Superior temporal gyrus (tissue), 1 donor: ENCODE results near the gene DISP1.
"Not testable (repeated sequence)": the region's sequence is repeated elsewhere in the genome, so short reads cannot be mapped to it uniquely, and the experiment has no call there.

Source experiments
- DNase-seq: peaks from one replicate; pipeline ENCODE4 v3.0.0-alpha.2; 2016; ENCODE audit errors: extremely low spot score

The DISP1 gene

GRCh38 chr1:222792744-222793143 lies 22.1 kb upstream of the DISP1 start:
- peak; percentile 79 for DNase-seq

GRCh38 chr1:222794656-222795474 lies 20.0 kb upstream of the DISP1 start:
- DNase-seq = no peak

DNA sequence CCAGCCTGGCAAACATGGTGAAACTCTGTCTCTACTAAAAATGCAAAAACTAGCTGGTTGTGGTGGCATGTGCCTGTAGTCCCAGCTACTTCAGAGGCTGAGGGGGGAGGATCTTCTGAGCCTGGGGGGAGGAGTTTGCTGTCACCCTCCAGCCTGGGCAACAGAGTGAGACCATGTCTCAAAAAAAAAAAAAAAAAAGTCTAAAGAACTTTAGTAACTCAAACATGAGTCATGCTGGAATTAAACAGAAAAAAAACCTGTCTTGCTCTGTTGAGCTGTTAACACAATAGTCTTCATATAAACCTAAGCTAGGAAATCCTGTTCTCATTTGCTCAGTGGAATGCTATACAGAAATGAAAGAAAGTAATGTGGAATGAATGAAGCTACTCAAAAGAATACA lies 16.7 kb upstream of the DISP1 start:
- no peak for DNase-seq

DNA sequence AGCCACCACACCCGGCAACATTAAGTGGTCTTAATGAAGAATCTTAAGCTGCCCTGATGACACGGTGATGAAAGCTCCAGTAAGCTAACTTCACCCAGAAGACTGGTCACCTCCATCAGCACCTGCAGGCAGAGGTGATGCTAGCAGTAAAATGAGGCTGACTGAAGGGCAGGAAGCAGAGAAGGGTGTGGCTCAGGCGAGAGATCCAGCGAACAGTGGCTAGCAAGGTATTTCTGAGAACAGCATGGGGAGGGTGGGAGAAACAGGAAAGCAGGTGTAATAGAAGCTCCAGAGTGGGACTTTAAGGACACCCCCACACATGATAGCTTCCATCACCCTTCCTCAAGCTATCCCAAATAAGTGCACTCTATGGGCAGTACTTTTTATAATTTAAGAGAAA lies 15.9 kb upstream of the DISP1 start:
- DNase-seq = no peak

DNA sequence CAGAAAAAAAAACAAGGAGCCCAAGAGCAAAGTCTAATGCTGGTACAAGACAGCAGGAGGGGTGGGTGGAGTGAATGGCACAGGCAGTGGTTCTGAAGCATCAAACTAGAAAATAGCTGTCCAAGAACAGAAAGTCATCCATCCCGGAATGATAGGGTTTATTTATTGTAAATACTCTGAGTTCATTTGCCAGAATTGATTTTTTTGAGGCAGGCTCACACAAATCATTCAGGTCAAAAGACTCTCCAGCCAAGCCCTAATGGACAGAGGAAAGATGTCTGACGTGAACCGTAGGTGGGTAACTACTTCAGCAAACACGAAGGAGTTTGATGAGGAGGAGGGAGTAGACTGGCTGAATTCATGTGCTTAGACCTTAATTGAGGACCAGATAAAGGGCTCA lies 13.8 kb upstream of the DISP1 start:
- DNase-seq = no peak

DNA sequence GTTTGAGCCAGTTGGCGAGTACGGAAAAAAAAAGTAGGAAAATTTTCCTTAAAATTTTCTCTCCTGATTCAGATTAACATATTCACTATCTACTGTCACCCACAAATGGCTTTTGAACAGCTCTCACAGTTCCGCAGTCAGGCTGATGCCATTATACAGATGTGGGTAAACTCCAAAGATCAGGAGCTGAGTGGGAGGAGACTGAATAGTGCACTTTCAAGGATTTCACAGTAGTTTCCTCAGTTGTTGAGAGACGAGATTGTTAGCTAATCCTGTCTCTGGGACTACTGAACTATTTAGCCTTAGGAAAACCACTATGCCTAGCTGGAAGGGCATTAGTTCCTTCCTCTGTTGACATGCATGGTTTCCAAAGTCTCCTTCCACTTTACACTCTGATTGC lies 3.2 kb upstream of the DISP1 start:
- DNase-seq = no peak

DNA sequence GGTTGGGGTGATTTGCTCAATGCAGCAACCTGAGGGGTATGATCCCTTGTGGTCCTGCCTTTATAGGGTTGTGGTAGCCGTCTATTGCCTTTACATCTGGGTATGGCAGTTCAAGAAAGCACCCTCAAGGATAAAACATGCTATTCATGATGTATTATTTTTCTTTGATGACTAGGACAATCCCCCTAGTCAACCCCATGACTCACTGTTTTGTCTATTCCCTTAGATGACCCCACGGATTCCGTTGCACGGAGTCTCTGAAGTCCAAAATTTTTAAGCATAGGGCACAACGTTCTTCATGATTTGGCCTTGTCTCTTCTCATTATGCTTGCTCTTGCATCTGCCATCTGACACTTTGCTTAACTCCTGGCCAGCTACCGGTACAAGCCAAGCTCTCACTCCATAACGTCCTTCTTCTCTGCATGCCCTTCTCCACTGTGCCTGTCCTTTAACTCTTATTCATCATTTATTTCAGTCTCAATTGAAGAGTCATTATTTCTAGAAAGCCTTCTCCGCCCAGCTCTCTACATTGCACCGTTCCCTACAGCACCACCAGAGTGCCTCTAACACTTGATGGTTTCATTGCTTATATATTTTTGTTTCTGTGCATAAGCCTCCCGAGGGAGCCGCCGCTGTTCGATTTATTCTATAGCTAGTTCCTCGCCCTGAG lies 838 bp upstream of the DISP1 start:
- no peak for DNase-seq

DNA sequence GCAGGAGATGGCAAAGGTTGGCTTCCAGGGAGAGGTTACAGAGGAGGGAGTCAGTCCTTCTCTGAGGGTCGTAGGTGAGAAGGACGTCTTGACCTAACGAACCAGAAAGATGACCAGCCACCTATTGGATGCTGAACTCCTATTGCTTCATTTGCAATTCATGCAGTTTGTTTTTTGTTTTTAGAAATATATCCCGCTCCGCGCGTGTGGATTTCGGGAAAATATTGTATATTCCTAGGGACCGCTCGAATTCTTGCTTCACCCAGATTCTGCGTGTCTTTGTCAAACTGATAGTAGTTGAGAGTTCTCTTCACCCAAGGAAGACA lies 564 bp downstream of the DISP1 start:
- DNase-seq = peak; percentile 35

- no peak for DNase-seq
Measured at GRCh38 chr1:222817529-222817928, 2.7 kb downstream of the DISP1 start.

- no peak for DNase-seq
Measured at GRCh38 chr1:222818171-222818570, 3.3 kb downstream of the DISP1 start.

- DNase-seq = no peak
Measured at GRCh38 chr1:222820171-222820712, 5.4 kb downstream of the DISP1 start.

DNA sequence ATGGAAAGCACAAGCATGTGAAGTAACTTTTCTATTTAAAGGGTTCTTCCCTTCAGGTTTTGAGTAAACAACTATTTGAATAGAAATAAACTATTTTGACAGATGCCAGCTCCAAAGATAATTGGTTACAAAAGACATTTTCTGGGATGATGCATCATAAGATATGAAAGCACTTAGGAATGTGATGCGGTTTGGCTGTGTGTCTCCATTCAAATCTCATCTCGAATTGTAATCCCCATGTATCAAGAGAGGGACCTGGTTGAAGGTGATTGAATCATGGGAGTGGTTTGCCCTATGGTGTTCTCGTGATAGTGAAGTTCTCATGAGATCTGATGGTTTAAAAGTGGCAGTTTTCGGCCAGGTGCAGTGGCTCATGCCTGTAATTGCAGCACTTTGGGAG lies 6.4 kb downstream of the DISP1 start:
- no peak for DNase-seq

GRCh38 chr1:222823695-222824094 lies 8.9 kb downstream of the DISP1 start:
- no peak for DNase-seq

GRCh38 chr1:222824641-222825040 lies 9.8 kb downstream of the DISP1 start:
- DNase-seq = no peak

GRCh38 chr1:222828939-222829338 lies 14.1 kb downstream of the DISP1 start:
- no peak for DNase-seq

DNA sequence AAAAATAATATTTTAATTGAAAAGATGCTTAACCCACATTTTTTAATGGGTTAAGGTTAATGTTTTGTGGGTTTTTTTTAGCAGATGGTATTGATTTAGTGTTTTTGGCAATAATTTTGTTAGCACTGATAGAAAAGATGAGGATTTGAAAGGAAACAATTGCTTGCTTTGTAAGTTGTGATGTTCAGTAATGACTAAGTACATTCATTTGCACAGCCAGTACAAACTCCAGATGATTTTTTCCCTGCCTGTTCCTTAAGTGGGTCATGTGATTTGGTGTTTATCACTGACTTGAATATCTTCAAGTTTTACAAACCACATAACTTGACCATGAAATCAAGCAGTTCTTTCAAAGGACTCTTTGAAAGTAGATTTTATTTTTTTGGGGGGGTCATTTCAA lies 15.0 kb downstream of the DISP1 start:
- DNase-seq = no peak

DNA sequence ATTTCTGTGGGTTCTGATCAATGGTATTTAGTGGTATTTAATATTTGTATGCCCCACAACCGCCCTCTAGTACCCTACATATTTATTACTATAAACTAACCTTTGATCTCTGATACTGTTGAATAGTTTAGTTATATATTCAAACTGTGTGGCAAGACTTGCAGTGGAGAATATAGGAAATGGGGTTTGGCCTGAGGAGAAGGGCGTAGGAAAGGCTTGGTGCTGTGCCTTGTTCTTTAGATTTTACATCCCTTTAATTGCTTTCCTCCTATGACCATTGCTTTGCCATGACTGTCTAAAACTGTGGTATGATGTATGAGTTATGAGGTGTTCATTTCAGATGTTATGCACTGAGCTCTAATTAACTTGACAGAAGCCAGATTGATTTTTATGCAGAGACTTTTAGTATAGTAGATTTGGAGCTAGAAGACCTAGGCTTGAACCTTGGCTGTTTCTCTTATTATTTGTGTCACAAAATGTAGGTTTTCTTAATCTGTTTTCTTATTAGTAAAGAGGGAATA lies 18.6 kb downstream of the DISP1 start:
- DNase-seq = no peak

DNA sequence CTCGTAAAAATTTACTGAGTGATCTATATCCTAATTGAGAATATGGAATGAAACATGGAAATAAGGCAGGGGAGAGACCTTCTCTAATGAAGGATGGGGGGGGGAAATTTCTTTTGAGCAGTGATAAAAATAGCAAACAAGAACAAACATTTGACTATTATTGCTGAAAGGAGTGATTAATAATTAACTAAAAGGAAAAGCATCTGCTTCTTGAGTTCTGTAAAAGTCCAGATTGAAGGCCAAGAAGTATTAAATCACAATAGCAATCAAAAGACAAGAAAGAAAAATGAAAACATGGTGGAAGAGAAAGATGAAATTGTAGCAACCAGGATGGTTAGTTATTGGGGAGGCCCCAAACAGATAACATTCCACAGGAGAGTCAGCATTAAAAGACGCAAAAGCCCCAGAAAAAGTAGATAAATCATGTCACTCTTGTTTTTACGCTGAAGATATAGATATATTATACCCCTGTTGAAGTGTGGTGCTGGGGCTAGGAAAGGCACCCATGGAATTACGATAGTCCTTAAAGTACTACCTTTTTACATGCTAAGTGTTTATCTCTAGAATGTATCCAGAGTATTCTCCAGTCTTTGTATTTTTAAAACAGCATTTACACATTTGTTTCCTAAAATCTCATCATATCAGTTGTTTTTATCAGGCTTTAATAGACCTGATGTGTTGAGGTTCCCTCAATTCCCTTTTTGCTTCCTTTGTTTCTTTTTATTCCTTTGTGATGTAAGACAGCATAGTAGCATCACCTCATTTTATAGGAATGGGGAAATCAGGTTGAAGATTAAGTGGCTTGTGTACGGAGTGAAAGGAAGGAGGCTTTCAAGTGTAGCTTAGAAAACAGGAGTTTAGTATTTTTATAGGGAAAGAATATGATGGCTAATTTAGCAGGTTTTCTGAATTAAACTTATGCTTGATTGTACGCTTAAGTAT lies 28.9 kb downstream of the DISP1 start:
- DNase-seq = no peak

DNA sequence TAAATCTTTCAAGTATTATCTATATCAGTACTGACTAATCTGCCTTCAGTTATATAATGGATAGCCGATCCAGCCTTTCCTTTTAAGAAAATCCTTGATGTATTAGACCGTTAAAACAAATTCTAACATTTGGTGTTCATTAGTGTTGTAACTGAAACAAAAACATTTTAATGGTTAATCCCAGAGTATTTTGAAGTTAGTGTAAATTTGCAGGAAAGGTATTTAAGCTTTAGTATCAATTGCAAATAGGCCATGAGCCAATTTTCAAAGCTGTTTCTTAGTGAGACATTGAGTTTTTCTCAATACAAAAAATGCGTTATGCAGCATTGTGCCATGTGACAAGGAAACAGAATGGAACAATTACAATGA lies 29.6 kb downstream of the DISP1 start:
- no peak for DNase-seq

DNA sequence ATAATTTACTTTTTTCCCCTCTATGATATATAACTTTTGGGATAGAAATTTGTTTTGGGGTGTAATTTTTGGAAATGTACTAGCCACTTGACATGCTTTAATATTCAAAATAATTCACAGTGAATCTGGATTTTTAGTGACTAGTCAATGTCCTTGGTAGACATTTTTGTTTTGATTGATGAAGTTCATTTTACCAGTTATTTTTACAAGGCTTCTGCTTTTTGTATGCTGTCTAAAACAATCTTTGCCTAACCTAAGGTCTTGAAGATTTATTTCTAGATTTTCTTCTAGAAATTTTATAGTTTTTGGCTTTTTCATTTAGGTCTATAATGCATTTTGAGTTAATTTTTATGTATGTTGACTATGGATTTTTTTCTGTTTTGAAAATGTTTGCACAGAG lies 30.9 kb downstream of the DISP1 start:
- DNase-seq = no peak

GRCh38 chr1:222850550-222850949 lies 35.7 kb downstream of the DISP1 start:
- DNase-seq = not testable (repeated sequence)

- no peak for DNase-seq
Measured at GRCh38 chr1:222852326-222852725, 37.5 kb downstream of the DISP1 start.
